GM12892 (cell line): ENCODE results near the gene ITPKB.

Experiments
- POLR2A ChIP-seq: IDR thresholded peaks from 2 replicates; pipeline ENCODE4 v1.6.1; 2011; ENCODE audit warnings: low read depth, low read length, control low read depth
- POLR2AphosphoS5 ChIP-seq: IDR thresholded peaks from 2 replicates; pipeline ENCODE4 v1.6.1; 2011; ENCODE audit warnings: low read depth, low read length, control low read depth

GRCh38 chr1:226696547-226696946 lies 42.5 kb downstream of the ITPKB start:
- TF ChIP-seq POLR2A (no peak), POLR2AphosphoS5 (no peak)
